Ishikawa (cell line): ENCODE measurements around the gene ARHGAP21.

Experiments used
- CEBPB ChIP-seq: IDR thresholded peaks from 2 replicates; pipeline ENCODE4 v1.6.1; 2012
- CREB1 ChIP-seq: IDR thresholded peaks from 2 replicates; pipeline ENCODE4 v1.6.1; 2012; ENCODE audit warnings: low read depth
- EGR1 ChIP-seq: IDR thresholded peaks from 2 replicates; pipeline ENCODE4 v1.6.1; 2012
- EP300 ChIP-seq: IDR thresholded peaks from 2 replicates; pipeline ENCODE4 v1.6.1; 2012; ENCODE audit warnings: borderline replicate concordance
- FOXM1 ChIP-seq: IDR thresholded peaks from 2 replicates; pipeline ENCODE4 v1.6.1; 2012; ENCODE audit warnings: low read depth, borderline replicate concordance
- NFIC ChIP-seq: IDR thresholded peaks from 2 replicates; pipeline ENCODE4 v1.6.1; 2012
- RAD21 ChIP-seq: IDR thresholded peaks from 2 replicates; pipeline ENCODE4 v1.6.1; 2012; ENCODE audit warnings: low read depth
- TAF1 ChIP-seq: IDR thresholded peaks from 2 replicates; pipeline ENCODE4 v1.6.1; 2012; ENCODE audit warnings: low read depth, mild to moderate bottlenecking
- TCF12 ChIP-seq: IDR thresholded peaks from 2 replicates; pipeline ENCODE4 v1.6.1; 2012; ENCODE audit warnings: low read depth
- TEAD4 ChIP-seq: IDR thresholded peaks from 2 replicates; pipeline ENCODE4 v1.6.1; 2012
- YY1 ChIP-seq: IDR thresholded peaks from 2 replicates; pipeline ENCODE4 v1.6.1; 2012; ENCODE audit warnings: low read depth
- ZBTB7A ChIP-seq: IDR thresholded peaks from 2 replicates; pipeline ENCODE4 v1.6.1; 2012; ENCODE audit warnings: low read depth
- TF ChIP-seq, protein P1 (sequence below): IDR thresholded peaks from 2 replicates; pipeline ENCODE4 v1.6.1; 2012; ENCODE audit warnings: low read depth, mild to moderate bottlenecking
- TF ChIP-seq, protein P2 (sequence below): IDR thresholded peaks from 2 replicates; pipeline ENCODE4 v1.6.1; 2012
- TF ChIP-seq, protein P3 (sequence below): IDR thresholded peaks from 2 replicates; pipeline ENCODE4 v1.6.1; 2012

Gene ARHGAP21

DNA sequence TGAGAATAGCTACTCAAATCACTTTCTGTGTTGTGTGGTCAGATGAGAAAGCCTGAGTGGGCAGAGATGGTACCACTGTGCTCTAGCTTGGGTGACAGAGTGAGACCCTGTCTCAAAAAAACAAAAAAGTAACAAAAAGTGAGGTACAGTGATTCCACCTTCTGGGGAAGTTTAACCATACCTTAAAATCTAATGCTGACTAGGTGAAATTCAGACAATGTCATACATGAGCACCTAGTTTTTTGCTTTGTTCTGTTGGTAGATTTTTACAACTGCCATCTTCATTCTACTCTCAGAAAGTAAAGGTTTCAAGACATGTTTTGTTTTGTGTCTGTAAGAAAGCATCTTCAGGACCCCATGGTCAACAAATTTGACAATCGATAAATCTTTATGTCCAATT lies 144.2 kb downstream of the ARHGAP21 start:
- TF ChIP-seq EGR1 (no peak), CEBPB (no peak), RAD21 (no peak), YY1 (no peak), EP300 (no peak), TCF12 (no peak), CREB1 (no peak), NFIC (no peak), TAF1 (no peak), FOXM1 (no peak), TEAD4 (no peak), ZBTB7A (no peak)
- TF ChIP-seq, protein P1, sequence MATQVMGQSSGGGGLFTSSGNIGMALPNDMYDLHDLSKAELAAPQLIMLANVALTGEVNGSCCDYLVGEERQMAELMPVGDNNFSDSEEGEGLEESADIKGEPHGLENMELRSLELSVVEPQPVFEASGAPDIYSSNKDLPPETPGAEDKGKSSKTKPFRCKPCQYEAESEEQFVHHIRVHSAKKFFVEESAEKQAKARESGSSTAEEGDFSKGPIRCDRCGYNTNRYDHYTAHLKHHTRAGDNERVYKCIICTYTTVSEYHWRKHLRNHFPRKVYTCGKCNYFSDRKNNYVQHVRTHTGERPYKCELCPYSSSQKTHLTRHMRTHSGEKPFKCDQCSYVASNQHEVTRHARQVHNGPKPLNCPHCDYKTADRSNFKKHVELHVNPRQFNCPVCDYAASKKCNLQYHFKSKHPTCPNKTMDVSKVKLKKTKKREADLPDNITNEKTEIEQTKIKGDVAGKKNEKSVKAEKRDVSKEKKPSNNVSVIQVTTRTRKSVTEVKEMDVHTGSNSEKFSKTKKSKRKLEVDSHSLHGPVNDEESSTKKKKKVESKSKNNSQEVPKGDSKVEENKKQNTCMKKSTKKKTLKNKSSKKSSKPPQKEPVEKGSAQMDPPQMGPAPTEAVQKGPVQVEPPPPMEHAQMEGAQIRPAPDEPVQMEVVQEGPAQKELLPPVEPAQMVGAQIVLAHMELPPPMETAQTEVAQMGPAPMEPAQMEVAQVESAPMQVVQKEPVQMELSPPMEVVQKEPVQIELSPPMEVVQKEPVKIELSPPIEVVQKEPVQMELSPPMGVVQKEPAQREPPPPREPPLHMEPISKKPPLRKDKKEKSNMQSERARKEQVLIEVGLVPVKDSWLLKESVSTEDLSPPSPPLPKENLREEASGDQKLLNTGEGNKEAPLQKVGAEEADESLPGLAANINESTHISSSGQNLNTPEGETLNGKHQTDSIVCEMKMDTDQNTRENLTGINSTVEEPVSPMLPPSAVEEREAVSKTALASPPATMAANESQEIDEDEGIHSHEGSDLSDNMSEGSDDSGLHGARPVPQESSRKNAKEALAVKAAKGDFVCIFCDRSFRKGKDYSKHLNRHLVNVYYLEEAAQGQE, result no peak
- TF ChIP-seq, protein P2, sequence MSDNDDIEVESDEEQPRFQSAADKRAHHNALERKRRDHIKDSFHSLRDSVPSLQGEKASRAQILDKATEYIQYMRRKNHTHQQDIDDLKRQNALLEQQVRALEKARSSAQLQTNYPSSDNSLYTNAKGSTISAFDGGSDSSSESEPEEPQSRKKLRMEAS, result no peak
- TF ChIP-seq, protein P3, sequence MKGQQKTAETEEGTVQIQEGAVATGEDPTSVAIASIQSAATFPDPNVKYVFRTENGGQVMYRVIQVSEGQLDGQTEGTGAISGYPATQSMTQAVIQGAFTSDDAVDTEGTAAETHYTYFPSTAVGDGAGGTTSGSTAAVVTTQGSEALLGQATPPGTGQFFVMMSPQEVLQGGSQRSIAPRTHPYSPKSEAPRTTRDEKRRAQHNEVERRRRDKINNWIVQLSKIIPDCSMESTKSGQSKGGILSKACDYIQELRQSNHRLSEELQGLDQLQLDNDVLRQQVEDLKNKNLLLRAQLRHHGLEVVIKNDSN, result no peak

DNA sequence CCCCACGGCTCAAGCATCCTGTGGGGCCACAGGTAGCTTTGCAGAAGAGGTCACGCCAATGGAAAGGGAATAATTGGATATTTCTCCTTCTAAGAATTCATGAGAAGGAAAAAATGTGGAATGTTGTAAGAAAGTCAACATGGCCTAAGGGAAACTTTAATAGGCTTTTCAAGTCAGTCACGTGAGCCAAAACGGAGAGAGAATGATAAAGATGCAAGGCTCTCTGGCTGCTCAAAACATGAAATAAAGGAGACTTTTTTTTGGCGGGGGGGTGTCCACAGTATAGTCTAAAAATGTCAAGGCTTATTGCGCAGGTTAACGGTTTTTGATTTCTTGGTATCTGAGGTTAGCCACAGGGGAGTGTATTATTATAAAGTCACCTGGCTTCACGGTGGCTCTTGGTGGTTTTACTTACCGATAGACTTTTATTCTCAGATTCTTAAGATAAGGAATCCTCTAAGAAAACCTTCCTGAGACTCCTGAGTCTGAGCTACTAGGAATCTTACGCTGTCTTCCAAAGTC lies 148.1 kb downstream of the ARHGAP21 start:
- no peak for TF ChIP-seq FOXM1
- TF ChIP-seq TCF12, result no peak
- no peak for TF ChIP-seq CREB1
- no peak for TF ChIP-seq CEBPB
- TF ChIP-seq TEAD4, result no peak
- no peak for TF ChIP-seq ZBTB7A

DNA sequence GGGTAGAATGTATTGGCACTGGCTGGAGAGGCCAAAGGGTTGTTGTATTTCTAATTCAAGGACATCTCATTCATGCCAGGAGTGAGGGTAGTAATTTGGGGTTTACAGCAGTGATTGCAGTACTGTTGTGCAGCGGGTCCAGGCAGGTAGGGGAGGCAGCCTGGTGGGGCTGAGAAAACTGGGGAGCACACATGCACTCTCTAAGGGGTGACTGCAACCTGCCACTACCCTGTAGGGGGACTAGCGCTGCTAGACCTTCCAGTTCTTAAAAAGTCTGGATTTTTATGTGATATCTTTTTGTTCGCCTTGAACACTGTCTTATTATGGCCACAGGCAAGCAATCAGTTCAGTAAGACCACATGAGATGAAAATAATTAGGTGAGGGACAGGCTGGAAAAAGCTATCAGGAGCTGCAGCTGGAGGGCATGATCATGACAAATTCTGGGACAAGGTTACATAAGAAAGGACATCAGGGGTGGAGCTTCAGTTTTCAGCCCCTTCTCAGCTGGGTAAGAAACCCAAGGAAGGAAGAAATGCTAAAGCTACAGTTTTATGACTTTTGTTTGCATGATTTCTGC lies 149.0 kb downstream of the ARHGAP21 start:
- TF ChIP-seq TAF1, result no peak
- TF ChIP-seq RAD21, result no peak
- TF ChIP-seq, protein P1, result no peak
- TF ChIP-seq, protein P2, result no peak
- TF ChIP-seq NFIC, result no peak
- no peak for TF ChIP-seq EGR1
- TF ChIP-seq, protein P3, result no peak
- TF ChIP-seq ZBTB7A, result no peak
- no peak for TF ChIP-seq FOXM1
- TF ChIP-seq EP300, result no peak
- TF ChIP-seq CREB1, result no peak
- TF ChIP-seq YY1, result no peak
- TF ChIP-seq CEBPB, result no peak
- no peak for TF ChIP-seq TEAD4
- TF ChIP-seq TCF12, result no peak

DNA sequence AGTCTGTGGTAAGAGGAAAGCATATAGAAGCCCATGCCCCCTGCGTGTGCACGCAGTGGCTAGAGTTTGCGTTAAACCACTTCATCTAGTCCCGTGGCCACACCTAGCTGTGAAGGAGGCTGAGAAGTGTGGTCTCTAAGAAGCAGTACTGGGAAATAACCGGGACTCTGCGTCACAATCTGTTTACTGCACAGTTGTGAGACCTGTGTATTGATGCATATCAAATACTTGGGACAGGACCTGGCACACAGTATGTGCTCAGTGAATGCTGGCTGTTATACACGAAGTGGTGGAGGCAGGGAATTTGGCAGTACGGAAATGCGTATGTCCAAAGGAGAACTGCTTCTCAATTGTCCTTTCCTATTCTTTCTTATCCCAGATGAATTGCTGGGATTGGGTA lies 149.5 kb downstream of the ARHGAP21 start:
- TF ChIP-seq EP300, result no peak
- no peak for TF ChIP-seq TAF1
- TF ChIP-seq CREB1, result no peak
- TF ChIP-seq, protein P2, result no peak
- TF ChIP-seq ZBTB7A, result no peak
- no peak for TF ChIP-seq EGR1
- TF ChIP-seq YY1, result no peak
- TF ChIP-seq NFIC, result no peak
- TF ChIP-seq, protein P1, result no peak
- TF ChIP-seq CEBPB, result no peak
